Esophagus squamous epithelium (tissue), 4 donors: Measurements from ENCODE around the gene PGRMC2.

Experiments used
- CTCF ChIP-seq, 6 experiments: fragments of 450-650 bp in 4 of 6; fragments of 200-600 bp in 2 of 6; sonication (generic) in 2 of 6; IDR thresholded peaks; one replicate each; pipeline ENCODE4 v1.5.1; 2016 to 2019; ENCODE audit warnings: antibody characterized with exemption in 6 of 6, mild to moderate bottlenecking in 4 of 6, moderate library complexity in 4 of 6
- POLR2A ChIP-seq, 4 donors: fragments of 450-650 bp; IDR thresholded peaks; one replicate each; pipeline ENCODE4 v1.6.1; 2017; ENCODE audit warnings: antibody characterized with exemption in 4 of 4, mild to moderate bottlenecking in 4 of 4, moderate library complexity in 3 of 4

GRCh38 chr4:128311659-128312403 is 24.2 kb upstream of the PGRMC2 start:
- TF ChIP-seq POLR2A (IDR thresholded peaks at IDR 0.05) (no peak), CTCF (IDR thresholded peaks at IDR 0.05) (no peak)
